ENCODE data around the gene MS4A10.
"Not testable (repeated sequence)": the region's sequence is repeated elsewhere in the genome, so short reads cannot be mapped to it uniquely, and the experiment has no call there.

The MS4A10 gene

DNA sequence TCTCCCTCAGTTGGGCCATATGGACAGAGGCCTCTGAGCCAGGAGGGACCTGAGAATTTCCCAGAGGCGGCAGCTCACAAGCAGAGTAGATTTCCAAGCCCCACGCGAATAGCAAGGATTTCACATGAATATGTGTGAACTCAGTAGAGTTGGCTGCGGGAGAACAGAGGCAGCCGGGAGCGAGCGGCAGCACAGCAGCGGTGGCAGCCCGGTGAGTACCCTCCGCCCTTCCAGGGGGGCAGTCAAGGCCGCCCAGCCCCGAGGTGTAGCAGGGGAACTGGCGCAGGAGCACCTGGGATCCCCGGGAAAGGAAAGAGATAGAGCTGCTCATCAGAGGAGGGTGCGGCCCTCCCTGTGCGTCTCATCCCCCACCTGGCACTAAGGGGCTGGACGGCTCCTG, 36.9 kb upstream of the MS4A10 start:
- no peak for TF ChIP-seq ZFX (IDR thresholded peaks at IDR 0.05)
- TF ChIP-seq, protein P1, sequence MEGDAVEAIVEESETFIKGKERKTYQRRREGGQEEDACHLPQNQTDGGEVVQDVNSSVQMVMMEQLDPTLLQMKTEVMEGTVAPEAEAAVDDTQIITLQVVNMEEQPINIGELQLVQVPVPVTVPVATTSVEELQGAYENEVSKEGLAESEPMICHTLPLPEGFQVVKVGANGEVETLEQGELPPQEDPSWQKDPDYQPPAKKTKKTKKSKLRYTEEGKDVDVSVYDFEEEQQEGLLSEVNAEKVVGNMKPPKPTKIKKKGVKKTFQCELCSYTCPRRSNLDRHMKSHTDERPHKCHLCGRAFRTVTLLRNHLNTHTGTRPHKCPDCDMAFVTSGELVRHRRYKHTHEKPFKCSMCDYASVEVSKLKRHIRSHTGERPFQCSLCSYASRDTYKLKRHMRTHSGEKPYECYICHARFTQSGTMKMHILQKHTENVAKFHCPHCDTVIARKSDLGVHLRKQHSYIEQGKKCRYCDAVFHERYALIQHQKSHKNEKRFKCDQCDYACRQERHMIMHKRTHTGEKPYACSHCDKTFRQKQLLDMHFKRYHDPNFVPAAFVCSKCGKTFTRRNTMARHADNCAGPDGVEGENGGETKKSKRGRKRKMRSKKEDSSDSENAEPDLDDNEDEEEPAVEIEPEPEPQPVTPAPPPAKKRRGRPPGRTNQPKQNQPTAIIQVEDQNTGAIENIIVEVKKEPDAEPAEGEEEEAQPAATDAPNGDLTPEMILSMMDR (conservative IDR thresholded peaks at IDR 0.05): no peak
- no peak overlapping the region for H3K27ac ChIP-seq

DNA sequence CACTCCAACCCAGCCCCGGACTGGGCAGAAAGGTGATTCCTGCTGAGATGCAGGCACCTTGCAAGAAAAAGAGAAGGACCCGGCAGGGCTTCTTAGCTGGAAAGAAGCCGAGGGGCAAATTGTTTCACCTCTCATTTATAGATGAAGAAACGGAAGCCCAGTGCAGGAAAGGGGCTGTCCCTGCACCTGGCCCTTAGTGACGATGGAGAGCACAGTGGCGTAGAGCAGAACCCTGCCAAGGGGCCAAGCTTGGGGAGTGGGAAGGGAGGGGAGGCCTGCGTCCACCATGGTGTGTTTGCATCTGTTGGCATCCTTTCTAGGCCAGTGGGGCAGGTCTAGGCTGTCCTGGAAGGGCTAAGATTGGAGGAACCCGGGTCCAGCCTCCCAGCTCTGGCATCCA, 36.3 kb upstream of the MS4A10 start:
- TF ChIP-seq ZFX (IDR thresholded peaks at IDR 0.05): no peak
- TF ChIP-seq, protein P1 (conservative IDR thresholded peaks at IDR 0.05): no peak
- H3K27ac ChIP-seq: no peak overlapping the region

DNA sequence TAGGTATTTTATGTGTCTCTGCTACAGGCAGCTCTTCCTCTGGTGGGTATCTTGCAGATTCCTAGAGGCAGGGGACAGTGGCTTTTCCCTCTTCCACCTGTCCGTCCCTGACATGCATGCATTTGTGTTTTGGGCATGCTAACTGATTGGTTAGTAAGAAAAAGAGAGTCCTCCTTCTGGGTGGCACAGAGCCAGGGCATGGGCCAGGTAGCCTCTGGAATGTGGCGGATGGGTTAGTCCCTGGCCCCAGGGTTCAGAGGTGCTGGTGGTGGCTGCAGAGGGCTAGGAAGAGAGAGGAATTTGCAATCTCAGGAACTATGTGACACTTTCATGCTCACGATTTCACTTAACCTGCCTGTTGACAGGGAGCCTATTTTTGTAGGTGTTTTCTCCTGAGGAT, 34.2 kb upstream of the MS4A10 start:
- TF ChIP-seq, protein P1 (conservative IDR thresholded peaks at IDR 0.05): no peak
- TF ChIP-seq ZFX (IDR thresholded peaks at IDR 0.05): no peak
- no peak overlapping the region for H3K27ac ChIP-seq

DNA sequence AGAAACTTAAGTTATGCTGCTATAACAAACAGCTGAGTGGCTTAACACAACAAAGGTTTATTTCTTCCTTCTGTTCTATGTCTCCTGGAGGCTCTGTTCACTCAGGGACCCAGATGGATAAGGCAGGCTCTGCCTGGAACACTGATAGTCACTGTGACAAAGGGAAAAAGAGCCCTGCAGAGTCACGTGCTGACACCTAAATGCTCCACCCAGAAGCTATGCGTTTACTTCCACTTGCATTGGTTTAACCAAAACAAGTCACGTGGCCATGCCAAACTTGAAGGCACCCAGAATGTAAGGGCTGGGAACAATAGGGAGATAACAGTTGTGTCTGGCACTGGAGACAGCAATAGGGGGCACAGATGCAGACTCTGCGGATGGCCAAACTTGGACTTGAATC, 31.8 kb upstream of the MS4A10 start:
- TF ChIP-seq, protein P1 (conservative IDR thresholded peaks at IDR 0.05): no peak
- TF ChIP-seq ZFX (IDR thresholded peaks at IDR 0.05): no peak
- H3K27ac ChIP-seq: no peak overlapping the region

DNA sequence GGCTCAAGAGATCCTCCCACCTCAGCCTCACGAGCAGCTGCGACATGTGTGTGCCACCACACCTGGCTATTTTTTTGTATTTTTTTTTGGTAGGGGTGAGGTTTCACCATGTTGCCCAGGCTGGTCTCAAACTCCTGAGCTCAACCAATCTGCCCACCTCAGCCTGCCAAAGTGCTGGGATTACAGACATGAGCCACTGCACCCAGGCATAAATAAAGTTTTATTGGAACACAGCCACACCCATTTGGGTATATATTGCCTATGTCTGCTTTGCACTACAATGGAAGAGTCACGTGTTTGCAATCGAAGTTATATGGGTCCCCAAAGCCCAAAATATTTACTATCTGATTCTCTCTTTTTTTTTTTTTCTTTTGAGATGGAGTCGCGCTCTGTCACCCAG, 30.2 kb upstream of the MS4A10 start:
- TF ChIP-seq ZFX (IDR thresholded peaks at IDR 0.05): no peak
- TF ChIP-seq, protein P1 (conservative IDR thresholded peaks at IDR 0.05): no peak
- H3K27ac ChIP-seq: no peak overlapping the region

DNA sequence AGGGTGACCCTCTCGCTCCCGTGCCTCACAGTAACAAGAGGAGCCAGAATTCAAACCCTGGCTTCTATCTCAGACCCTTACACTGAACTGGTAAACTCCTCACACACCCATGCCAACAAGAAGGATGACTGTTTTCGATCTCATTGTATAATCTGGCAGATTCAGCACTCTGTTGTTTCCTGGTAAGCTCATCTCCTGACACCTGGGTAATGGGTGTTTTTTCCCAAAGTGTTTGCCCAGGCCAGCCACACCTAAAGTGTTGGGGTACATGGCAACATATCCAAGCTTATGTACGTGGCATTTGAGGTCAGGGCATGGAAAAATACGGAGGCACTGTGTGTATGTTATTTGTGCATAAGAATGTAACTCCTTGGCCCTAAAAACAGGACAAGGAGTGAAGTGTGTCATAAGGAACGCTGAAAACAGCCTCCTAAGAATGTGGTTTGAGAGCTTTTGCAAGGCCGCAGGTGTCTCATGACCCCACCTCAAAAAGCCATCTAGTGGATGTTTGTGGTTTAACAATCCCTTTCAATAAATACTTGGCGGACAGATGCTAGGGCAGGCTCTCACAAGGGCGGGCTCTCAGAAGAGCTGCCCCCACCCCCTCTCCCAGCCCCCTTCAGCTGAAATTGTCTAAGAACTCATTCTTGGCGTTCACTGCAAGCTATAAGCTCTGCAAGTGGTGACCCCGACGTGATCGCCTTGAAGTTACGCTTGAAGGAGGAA, 28.7 kb upstream of the MS4A10 start, which contains the start of gene MS4A15:
Gene MS4A15 (plus strand): TSS at position 561 of the 726 bp plus-strand sequence. CDS start 6,867 bp downstream, outside the sequence.
- H3K27ac ChIP-seq: no peak within 1 kb of the TSS
- peak; percentile 15; the same call in 1 of the 2 replicates for TF ChIP-seq ZFX (IDR thresholded peaks at IDR 0.05)
- TF ChIP-seq, protein P1 (conservative IDR thresholded peaks at IDR 0.05): peak; percentile 77

DNA sequence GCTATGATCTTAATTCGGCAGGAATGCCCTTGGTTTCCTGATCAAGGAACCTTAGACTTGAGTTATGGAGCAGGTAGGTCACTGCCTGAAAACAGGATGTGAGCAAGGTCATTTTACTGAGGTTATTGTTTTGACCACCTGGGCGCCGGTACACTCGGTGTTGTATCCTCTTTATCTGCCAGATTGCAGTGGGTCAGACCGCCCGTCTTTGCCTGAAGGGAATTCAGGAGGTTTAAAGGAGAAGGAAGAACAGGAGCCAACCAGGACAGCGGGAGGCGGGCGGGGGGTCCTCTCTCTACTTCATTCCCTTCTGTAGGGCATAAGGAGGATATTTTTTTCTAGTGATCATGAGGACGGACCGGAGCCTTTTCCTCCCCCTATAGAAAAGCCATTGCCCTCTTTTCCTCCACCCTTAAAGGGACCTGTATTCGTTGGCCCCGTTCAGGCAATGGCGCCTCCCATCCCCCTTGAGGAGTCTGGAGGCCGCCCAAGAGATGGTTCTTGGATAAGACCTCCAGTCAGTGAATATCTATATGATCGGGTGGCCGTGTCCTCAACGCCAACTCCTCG, 27.8 kb upstream of the MS4A10 start:
- no peak overlapping the region for H3K27ac ChIP-seq
- TF ChIP-seq, protein P1 (conservative IDR thresholded peaks at IDR 0.05): no peak
- no peak for TF ChIP-seq ZFX (IDR thresholded peaks at IDR 0.05)

DNA sequence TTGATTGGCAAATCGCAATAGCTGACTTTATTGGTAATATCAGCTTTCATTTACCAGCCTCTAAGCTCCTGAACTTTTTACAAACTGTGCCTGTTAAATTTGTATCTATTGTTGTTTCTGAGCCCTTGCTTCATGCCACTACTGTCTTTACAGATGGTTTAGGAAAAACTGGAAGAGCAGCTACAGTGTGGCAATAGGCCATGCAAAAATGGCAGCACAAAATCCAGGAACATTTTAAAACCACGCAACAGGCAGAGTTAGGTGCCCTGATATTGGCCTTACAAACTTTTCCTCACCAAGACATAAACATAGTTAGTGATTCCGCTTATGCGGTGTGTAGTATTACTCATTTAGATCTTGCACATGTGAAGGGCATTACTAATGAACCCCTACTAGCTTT, 26.5 kb upstream of the MS4A10 start:
- not testable (repeated sequence) for H3K27ac ChIP-seq

DNA sequence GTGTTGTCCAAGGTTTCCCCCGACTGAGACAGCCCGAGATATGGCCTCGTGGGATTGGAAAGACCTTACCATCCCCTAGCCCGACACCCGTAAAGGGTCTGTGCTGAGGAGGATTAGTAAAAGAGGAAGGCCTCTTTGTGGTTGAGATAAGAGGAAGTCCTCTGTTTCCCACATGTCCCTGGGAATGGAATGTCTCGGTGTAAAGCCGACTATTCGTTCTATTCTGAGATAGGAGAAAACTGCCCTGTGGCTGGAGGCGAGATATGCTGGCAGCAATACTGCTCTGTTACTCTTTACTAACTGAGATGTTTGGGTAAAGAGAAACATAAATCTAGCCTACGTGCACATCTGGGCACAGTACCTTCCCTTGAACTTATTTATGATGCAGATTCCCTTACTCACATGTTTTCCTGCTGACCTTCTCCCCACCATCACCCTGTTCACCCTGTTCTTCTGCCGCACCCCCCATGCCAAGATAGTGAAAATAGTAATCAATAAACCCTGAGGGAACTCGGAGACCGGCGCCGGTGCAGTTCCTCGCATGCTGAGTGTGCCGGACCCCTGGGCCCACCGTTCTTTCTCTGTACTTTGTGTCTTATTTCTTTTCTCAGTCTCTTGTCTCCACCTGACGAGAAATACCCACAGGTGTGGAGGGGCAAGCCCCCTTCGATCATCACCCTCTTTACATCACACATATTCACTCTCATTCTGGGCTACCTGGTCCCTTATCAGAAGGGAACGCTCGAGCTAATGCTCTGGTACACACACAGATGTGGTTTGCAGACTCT, 25.5 kb upstream of the MS4A10 start:
- H3K27ac ChIP-seq: not testable (repeated sequence)

Data from C4-2B (cell line).